Stimulated activated effector memory CD8-positive, alpha-beta T cell treated with anti-CD3 and anti-CD28 coated beads, Interleukin-12 subunit alpha, Interleukin-12 subunit beta, amount 100 ng/mL, for 72 hours (primary cell): Measurements from ENCODE around the gene AP1B1.
A peak's percentile ranks its signal among the peaks of the same experiment; 100 is the strongest.

Experiments used
- ATAC-seq: fragments of 150-1000 bp; cut with Tn5 transposase; 2 replicates; pipeline ENCODE4 v1.10.0; 2021
- DNase-seq, 2 donors: peaks; one replicate each; pipeline ENCODE4 v3.0.0; 2021 to 2022; ENCODE audit warnings: low spot score in 2 of 2
- H3K27ac Mint-ChIP-seq: one replicate; pipeline ENCODE4 v1.8.0; 2022; ENCODE audit warnings: mild to moderate bottlenecking, mixed read lengths
- H3K36me3 Mint-ChIP-seq: one replicate; pipeline ENCODE4 v1.8.0; 2022; ENCODE audit warnings: mild to moderate bottlenecking, mixed read lengths
- H3K4me1 Mint-ChIP-seq: one replicate; pipeline ENCODE4 v1.8.0; 2022; ENCODE audit warnings: mixed read lengths
- H3K4me3 Mint-ChIP-seq: one replicate; pipeline ENCODE4 v1.8.0; 2022; ENCODE audit warnings: mild to moderate bottlenecking, mixed read lengths
- H3K9me3 Mint-ChIP-seq: one replicate; pipeline ENCODE4 v1.8.0; 2022; ENCODE audit warnings: mixed read lengths

The AP1B1 gene

GRCh38 chr22:29323641-29324040 is 64.7 kb downstream of the AP1B1 start:
- ATAC-seq (no peak), DNase-seq (no peak)
- peaks cover 4% of the 10 kb centered on the region for H3K36me3 Mint-ChIP-seq
- peak overlapping the region; percentile 8 for H3K27ac Mint-ChIP-seq
- no peaks in the 10 kb centered on the region for H3K9me3 Mint-ChIP-seq
- H3K4me3 Mint-ChIP-seq: no peak overlapping the region
- H3K4me1 Mint-ChIP-seq: no peaks in the 10 kb centered on the region

DNA sequence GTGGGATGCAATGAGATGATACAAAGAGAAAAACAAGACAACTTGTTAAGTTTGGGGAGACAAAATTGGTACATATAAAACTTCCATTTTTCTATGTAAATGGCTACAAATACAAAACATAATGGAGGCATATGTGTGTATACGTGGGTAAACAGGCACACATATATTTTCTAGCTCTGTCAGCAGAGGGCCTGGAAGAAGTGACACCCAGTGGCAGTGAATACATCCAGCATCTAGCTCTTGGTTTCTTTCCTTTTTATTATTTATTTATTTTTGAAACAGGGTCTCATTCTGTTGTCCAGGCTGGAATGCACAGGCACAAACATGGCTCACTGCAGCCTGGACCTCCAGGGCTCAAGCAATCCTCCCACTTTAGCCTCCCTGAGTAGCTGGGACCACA is 67.8 kb downstream of the AP1B1 start:
- Mint-ChIP-seq H3K4me3 (no peak overlapping the region), H3K27ac (no peak overlapping the region), H3K36me3 (peaks cover 4% of the 10 kb centered on the region), H3K9me3 (no peaks in the 10 kb centered on the region), H3K4me1 (no peaks in the 10 kb centered on the region)
- ATAC-seq (no peak), DNase-seq (no peak)

GRCh38 chr22:29319072-29319471 is 69.3 kb downstream of the AP1B1 start:
- ATAC-seq: no peak
- Mint-ChIP-seq H3K4me1 (peaks cover 8% of the 10 kb centered on the region), H3K27ac (no peak overlapping the region), H3K36me3 (peaks cover 2% of the 10 kb centered on the region), H3K4me3 (no peak overlapping the region), H3K9me3 (no peaks in the 10 kb centered on the region)
- DNase-seq: no peak

DNA sequence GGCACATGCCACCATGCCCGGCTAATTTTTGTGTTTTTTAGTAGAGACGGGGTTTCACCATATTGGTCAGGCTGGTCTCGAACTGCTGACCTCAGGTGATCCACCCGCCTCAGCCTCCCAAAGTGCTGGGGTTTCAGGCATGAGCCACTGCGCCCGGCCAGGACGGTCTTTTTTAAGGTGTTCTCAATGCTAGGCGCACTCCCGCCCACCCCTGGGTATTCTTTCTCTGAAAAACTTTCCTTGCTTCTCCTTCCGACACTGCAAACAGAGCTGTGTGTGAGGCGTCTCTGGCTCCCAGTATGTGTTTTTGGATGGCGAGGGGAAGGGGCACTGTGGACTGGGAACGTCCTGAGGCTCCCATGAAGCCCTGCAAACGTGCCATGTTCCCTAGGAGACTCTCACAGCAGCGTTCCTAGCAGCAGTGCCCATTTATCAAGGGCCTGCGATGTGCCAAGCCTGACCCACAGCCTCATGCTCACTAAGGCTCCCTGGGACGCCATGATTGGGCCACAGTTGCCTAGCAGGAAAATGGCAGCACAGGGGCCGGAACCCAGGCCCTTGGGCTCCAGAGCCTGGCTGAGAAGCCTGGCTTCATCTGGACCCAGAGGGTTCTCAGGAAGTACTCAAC is 70.4 kb downstream of the AP1B1 start:
- peaks cover 18% of the 10 kb centered on the region for H3K4me1 Mint-ChIP-seq
- no peaks in the 10 kb centered on the region for H3K36me3 Mint-ChIP-seq

GRCh38 chr22:29316141-29316828 is 72.1 kb downstream of the AP1B1 start:
- no peaks in the 10 kb centered on the region for H3K36me3 Mint-ChIP-seq
- DNase-seq: no peak
- no peak overlapping the region for H3K4me3 Mint-ChIP-seq
- no peak for ATAC-seq
- H3K4me1 Mint-ChIP-seq: peaks cover 25% of the 10 kb centered on the region
- H3K9me3 Mint-ChIP-seq: no peaks in the 10 kb centered on the region
- no peak overlapping the region for H3K27ac Mint-ChIP-seq

More for the DNA sequence above, 70.4 kb downstream of the AP1B1 start:
- ATAC-seq (no peak), DNase-seq (no peak)
- Mint-ChIP-seq H3K27ac (no peak overlapping the region), H3K4me3 (no peak overlapping the region), H3K9me3 (no peaks in the 10 kb centered on the region)

GRCh38 chr22:29315286-29316140 is 72.9 kb downstream of the AP1B1 start, which contains the start of gene RASL10A:
Gene RASL10A (minus strand): TSS chr22:29315697. CDS start chr22:29315246, 451 bp downstream.
- Mint-ChIP-seq H3K9me3 (no peaks in the 10 kb centered on the region), H3K36me3 (no peaks in the 10 kb centered on the region), H3K4me1 (peaks cover 25% of the 10 kb centered on the region), H3K4me3 (peak within 1 kb of the TSS; percentile 51), H3K27ac (no peak within 1 kb of the TSS)
- ATAC-seq: no peak
- DNase-seq: no peak

DNA sequence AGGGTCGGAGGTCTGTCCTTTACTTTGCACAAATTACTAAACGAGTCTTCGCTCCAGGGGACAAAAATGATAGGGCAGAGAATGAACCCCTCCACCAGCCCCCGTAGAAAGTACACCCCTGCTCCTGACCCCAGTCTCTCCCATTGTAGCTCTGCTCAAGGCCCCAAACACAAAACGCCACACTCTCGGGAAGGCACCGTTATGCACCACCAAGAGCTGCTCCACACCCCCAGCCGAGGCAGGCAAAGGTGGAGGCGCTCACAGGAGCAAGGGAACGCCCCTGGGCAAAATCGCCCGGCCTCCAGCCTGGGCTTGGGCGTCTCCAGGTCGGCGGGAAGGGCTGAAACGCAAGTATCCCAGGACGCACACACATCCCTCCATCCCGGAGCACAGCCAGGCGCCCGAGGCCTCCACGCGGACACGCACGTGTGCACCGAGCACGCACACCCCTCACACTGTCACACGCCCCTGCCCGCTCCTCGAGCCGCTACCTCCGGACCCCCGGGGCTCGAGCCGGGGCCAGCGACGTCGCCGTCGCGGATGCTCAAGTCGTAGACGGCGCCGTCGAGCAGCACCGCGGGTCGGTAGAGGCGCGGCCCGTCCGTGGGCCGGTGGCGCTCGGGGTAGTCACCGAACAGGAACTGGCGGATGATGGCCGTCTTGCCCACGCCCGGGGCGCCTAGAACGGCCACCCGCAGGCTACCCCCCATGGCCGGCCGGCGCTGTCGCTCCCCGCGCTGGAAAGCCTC is 73.7 kb downstream of the AP1B1 start:
- Mint-ChIP-seq H3K4me1 (peaks cover 26% of the 10 kb centered on the region), H3K36me3 (no peaks in the 10 kb centered on the region), H3K9me3 (no peaks in the 10 kb centered on the region), H3K27ac (no peak overlapping the region), H3K4me3 (peak overlapping the region; percentile 51)
- DNase-seq: no peak
- ATAC-seq: no peak

- no peak for ATAC-seq
- no peak for DNase-seq
- peaks cover 35% of the 10 kb centered on the region for H3K4me1 Mint-ChIP-seq
- H3K27ac Mint-ChIP-seq: no peak overlapping the region
- no peaks in the 10 kb centered on the region for H3K9me3 Mint-ChIP-seq
- no peaks in the 10 kb centered on the region for H3K36me3 Mint-ChIP-seq
- H3K4me3 Mint-ChIP-seq: peak overlapping the region; percentile 51
These were observed 74.5 kb downstream of the AP1B1 start for GRCh38 chr22:29313576-29314466.

GRCh38 chr22:29313126-29313575 is 75.2 kb downstream of the AP1B1 start:
- Mint-ChIP-seq H3K36me3 (no peaks in the 10 kb centered on the region), H3K27ac (no peak overlapping the region), H3K4me1 (peaks cover 42% of the 10 kb centered on the region), H3K9me3 (no peaks in the 10 kb centered on the region), H3K4me3 (peak overlapping the region; percentile 51)
- peak; percentile 27 for ATAC-seq
- DNase-seq: no peak

DNA sequence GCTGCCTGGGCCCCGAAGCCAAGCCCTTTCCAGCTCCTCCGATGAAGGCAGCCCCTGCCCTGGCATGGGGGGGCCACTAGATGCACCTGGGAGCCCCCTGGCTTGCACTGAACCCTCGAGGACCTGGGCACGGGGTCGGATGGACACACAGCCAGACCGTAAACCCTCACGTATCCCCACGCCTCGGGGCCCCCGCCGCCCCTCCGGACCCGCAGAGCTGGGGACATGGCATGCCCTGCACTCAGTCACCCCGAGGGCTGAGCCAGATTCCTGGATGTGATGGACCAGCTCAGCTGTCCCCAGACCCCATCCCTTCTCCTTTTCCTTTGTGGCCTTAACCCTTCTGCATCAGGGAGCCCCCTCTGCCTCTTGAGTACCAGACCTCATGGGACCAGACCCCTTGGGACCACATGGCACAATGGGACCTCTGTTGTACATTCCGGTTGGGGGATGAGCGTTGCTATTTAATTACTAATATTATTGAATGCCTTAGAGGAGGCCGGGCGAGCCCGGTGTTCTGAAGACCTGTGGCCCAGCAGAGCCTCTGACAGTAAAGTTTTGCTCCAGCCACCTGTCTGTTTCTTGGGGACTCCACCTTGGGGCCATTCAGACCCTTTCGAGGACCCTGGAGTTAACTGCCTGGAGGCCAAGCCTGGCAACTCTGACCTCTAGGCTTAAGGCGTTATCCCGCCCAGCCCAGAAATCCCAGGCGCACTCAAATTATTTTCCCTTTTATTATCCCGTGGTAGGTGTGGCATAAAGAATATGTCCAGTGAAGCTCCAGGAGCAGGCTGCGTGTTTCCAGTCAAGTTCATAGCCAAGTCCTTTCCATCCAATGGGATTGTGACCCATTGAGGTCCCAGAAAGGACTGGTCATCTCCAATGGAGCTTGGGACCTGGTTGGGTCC is 75.9 kb downstream of the AP1B1 start:
- DNase-seq (no peak), ATAC-seq (no peak)
- Mint-ChIP-seq H3K27ac (peak overlapping the region; percentile 32), H3K9me3 (no peaks in the 10 kb centered on the region), H3K36me3 (no peaks in the 10 kb centered on the region), H3K4me3 (no peak overlapping the region), H3K4me1 (peaks cover 45% of the 10 kb centered on the region)

DNA sequence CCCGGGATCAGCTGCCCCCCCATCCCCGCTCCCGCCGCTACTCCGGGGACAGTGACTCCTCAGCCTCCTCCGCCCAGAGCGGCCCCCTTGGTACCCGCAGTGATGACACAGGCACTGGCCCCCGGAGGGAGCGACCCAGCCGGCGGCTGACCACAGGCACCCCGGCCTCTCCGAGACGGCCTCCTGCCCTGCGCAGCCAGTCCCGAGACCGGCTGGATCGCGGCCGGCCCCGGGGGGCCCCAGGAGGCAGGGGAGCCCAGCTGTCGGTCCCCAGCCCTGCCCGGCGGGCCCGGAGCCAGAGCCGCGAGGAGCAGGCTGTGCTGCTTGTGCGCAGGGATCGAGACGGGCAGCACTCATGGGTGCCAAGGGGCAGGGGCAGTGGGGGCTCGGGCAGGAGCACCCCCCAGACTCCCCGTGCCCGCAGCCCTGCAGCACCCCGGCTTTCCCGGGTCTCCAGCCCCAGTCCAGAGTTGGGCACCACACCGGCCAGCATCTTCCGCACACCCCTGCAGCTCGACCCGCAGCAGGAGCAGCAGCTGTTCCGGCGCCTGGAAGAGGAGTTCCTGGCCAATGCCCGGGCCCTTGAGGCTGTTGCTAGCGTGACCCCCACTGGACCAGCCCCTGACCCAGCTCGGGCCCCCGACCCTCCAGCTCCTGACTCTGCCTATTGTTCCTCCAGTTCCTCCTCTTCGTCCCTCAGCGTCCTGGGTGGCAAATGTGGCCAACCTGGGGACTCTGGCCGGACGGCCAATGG is 76.7 kb downstream of the AP1B1 start:
- H3K27ac Mint-ChIP-seq: peak overlapping the region; percentile 43
- no peaks in the 10 kb centered on the region for H3K9me3 Mint-ChIP-seq
- no peak for ATAC-seq
- H3K4me1 Mint-ChIP-seq: peaks cover 48% of the 10 kb centered on the region
- H3K36me3 Mint-ChIP-seq: no peaks in the 10 kb centered on the region
- no peak for DNase-seq
- no peak overlapping the region for H3K4me3 Mint-ChIP-seq

- Mint-ChIP-seq H3K4me3 (no peak overlapping the region), H3K27ac (peak overlapping the region; percentile 43), H3K36me3 (no peaks in the 10 kb centered on the region), H3K4me1 (peaks cover 55% of the 10 kb centered on the region), H3K9me3 (no peaks in the 10 kb centered on the region)
- ATAC-seq (peak; percentile 61), DNase-seq (peak in 1 of 2 donors; percentile 43)
These were observed 77.5 kb downstream of the AP1B1 start for GRCh38 chr22:29310863-29311339.
